Activated CD8-positive, alpha-beta memory T cell treated with anti-CD3 and anti-CD28 coated beads, Interleukin-2, amount 10 ng/mL, durations not matched to agents 7 days and 5 days (primary cell): Measurements from ENCODE around the gene PRDM16. TPM values are rescaled to one million over a fixed set of nuclear protein-coding genes. Genes with fewer than 3 reads are reported as not detected.
"Not testable (repeated sequence)": the region's sequence is repeated elsewhere in the genome, so short reads cannot be mapped to it uniquely, and the experiment has no call there.

Source experiments
- ATAC-seq: fragments of 150-1000 bp; cut with Tn5 transposase; one replicate; pipeline ENCODE4 v1.10.0; 2021; ENCODE audit warnings: moderate library complexity
- CTCF ChIA-PET: fragments of 350-600 bp; sonication (Branson Sonifier 250); formaldehyde crosslinking; loops from one replicate; lab custom pipeline; 2021; ENCODE audit warnings: antibody characterized with exemption; lab: Charles Lee
- DNase-seq: peaks from one replicate; pipeline ENCODE4 v3.0.0-alpha.2; 2020
- H3K27ac Mint-ChIP-seq: one replicate; pipeline ENCODE4 v1.8.0; 2021; ENCODE audit warnings: mild to moderate bottlenecking, mixed read lengths
- H3K27me3 Mint-ChIP-seq: one replicate; pipeline ENCODE4 v1.8.0; 2021; ENCODE audit warnings: mixed read lengths
- H3K36me3 Mint-ChIP-seq: one replicate; pipeline ENCODE4 v1.8.0; 2021; ENCODE audit warnings: mild to moderate bottlenecking, mixed read lengths
- H3K4me1 Mint-ChIP-seq: one replicate; pipeline ENCODE4 v1.8.0; 2021; ENCODE audit warnings: mixed read lengths
- H3K4me3 Mint-ChIP-seq: one replicate; pipeline ENCODE4 v1.8.0; 2021; ENCODE audit warnings: mild to moderate bottlenecking, moderate library complexity, mixed read lengths
- H3K9me3 Mint-ChIP-seq: one replicate; pipeline ENCODE4 v1.8.0; 2022; ENCODE audit warnings: low read depth, mixed read lengths
- total RNA-seq, 2 experiments: library from RNA; stranded (reverse); gene quantifications; one replicate each; pipeline ENCODE4 v1.2.3, GENCODE V29; 2021

The PRDM16 gene
- total RNA-seq, 2 experiments from 2014 or later = not detected

GRCh38 chr1:3082051-3082450 is 13.0 kb downstream of the PRDM16 start:
- CTCF ChIA-PET = no interaction called here
- DNase-seq = no peak
- H3K4me3 Mint-ChIP-seq = no peak overlapping the region

GRCh38 chr1:3082571-3083516 is 13.8 kb downstream of the PRDM16 start:
- CTCF ChIA-PET = no interaction called here
- H3K4me3 Mint-ChIP-seq = no peak overlapping the region
- DNase-seq = no peak
- H3K27me3 Mint-ChIP-seq = peaks cover 4% of the 10 kb centered on the region
- no peaks in the 10 kb centered on the region for H3K36me3 Mint-ChIP-seq
- ATAC-seq = no peak
- H3K4me1 Mint-ChIP-seq = no peaks in the 10 kb centered on the region
- no peak overlapping the region for H3K27ac Mint-ChIP-seq
- no peaks in the 10 kb centered on the region for H3K9me3 Mint-ChIP-seq

More at GRCh38 chr1:3082051-3082450, 13.0 kb downstream of the PRDM16 start:
- Mint-ChIP-seq H3K27me3 (peaks cover 4% of the 10 kb centered on the region), H3K4me1 (no peaks in the 10 kb centered on the region), H3K36me3 (no peaks in the 10 kb centered on the region), H3K9me3 (no peaks in the 10 kb centered on the region), H3K27ac (no peak overlapping the region)
- ATAC-seq = no peak

GRCh38 chr1:3084154-3084553 is 15.2 kb downstream of the PRDM16 start:
- H3K4me1 Mint-ChIP-seq = no peaks in the 10 kb centered on the region
- ATAC-seq (no peak), DNase-seq (no peak)
- no peaks in the 10 kb centered on the region for H3K9me3 Mint-ChIP-seq
- no peaks in the 10 kb centered on the region for H3K36me3 Mint-ChIP-seq
- H3K4me3 Mint-ChIP-seq = no peak overlapping the region
- no peak overlapping the region for H3K27ac Mint-ChIP-seq
- CTCF ChIA-PET = no interaction called here
- H3K27me3 Mint-ChIP-seq = peaks cover 1% of the 10 kb centered on the region

GRCh38 chr1:3084726-3085125 is 15.7 kb downstream of the PRDM16 start:
- no peaks in the 10 kb centered on the region for H3K4me1 Mint-ChIP-seq

GRCh38 chr1:3085721-3086120 is 16.7 kb downstream of the PRDM16 start:
- H3K4me1 Mint-ChIP-seq = no peaks in the 10 kb centered on the region
- H3K27me3 Mint-ChIP-seq = no peaks in the 10 kb centered on the region
- CTCF ChIA-PET = no interaction called here
- no peaks in the 10 kb centered on the region for H3K36me3 Mint-ChIP-seq
- H3K4me3 Mint-ChIP-seq = no peak overlapping the region
- ATAC-seq = no peak
- H3K27ac Mint-ChIP-seq = no peak overlapping the region
- DNase-seq = no peak
- H3K9me3 Mint-ChIP-seq = no peaks in the 10 kb centered on the region

More at GRCh38 chr1:3084726-3085125, 15.7 kb downstream of the PRDM16 start:
- no peak for DNase-seq
- CTCF ChIA-PET = no interaction called here
- Mint-ChIP-seq H3K36me3 (no peaks in the 10 kb centered on the region), H3K9me3 (no peaks in the 10 kb centered on the region), H3K27ac (no peak overlapping the region), H3K27me3 (no peaks in the 10 kb centered on the region), H3K4me3 (no peak overlapping the region)
- ATAC-seq = no peak

- H3K9me3 Mint-ChIP-seq = no peaks in the 10 kb centered on the region
- ATAC-seq = no peak
- H3K27ac Mint-ChIP-seq = no peak overlapping the region
- no peaks in the 10 kb centered on the region for H3K36me3 Mint-ChIP-seq
- no peak overlapping the region for H3K4me3 Mint-ChIP-seq
- no peak for DNase-seq
- H3K4me1 Mint-ChIP-seq = no peaks in the 10 kb centered on the region
- no peaks in the 10 kb centered on the region for H3K27me3 Mint-ChIP-seq
- CTCF ChIA-PET = no interaction called here
Measured at GRCh38 chr1:3086272-3086974, 17.4 kb downstream of the PRDM16 start.

GRCh38 chr1:3087049-3087448 is 18.0 kb downstream of the PRDM16 start:
- no peak for DNase-seq
- CTCF ChIA-PET = no interaction called here
- H3K27me3 Mint-ChIP-seq = no peaks in the 10 kb centered on the region
- H3K27ac Mint-ChIP-seq = no peak overlapping the region
- ATAC-seq = no peak
- H3K4me3 Mint-ChIP-seq = no peak overlapping the region
- H3K9me3 Mint-ChIP-seq = no peaks in the 10 kb centered on the region
- no peaks in the 10 kb centered on the region for H3K36me3 Mint-ChIP-seq
- no peaks in the 10 kb centered on the region for H3K4me1 Mint-ChIP-seq

- H3K36me3 Mint-ChIP-seq, H3K27ac Mint-ChIP-seq, H3K27me3 Mint-ChIP-seq, ATAC-seq, H3K9me3 Mint-ChIP-seq, DNase-seq, CTCF ChIA-PET, H3K4me1 Mint-ChIP-seq, H3K4me3 Mint-ChIP-seq: not testable (repeated sequence)
Measured at GRCh38 chr1:3087946-3088668, 19.1 kb downstream of the PRDM16 start.

GRCh38 chr1:3089490-3089889 is 20.5 kb downstream of the PRDM16 start:
- H3K36me3 Mint-ChIP-seq = no peaks in the 10 kb centered on the region
- H3K27ac Mint-ChIP-seq = no peak overlapping the region
- CTCF ChIA-PET = no interaction called here
- H3K9me3 Mint-ChIP-seq = no peaks in the 10 kb centered on the region
- no peak for DNase-seq
- ATAC-seq = no peak
- no peaks in the 10 kb centered on the region for H3K4me1 Mint-ChIP-seq
- H3K27me3 Mint-ChIP-seq = peaks cover 3% of the 10 kb centered on the region
- no peak overlapping the region for H3K4me3 Mint-ChIP-seq

GRCh38 chr1:3091334-3091733 is 22.3 kb downstream of the PRDM16 start:
- Mint-ChIP-seq H3K9me3 (no peaks in the 10 kb centered on the region), H3K4me1 (no peaks in the 10 kb centered on the region), H3K4me3 (no peak overlapping the region), H3K27ac (no peak overlapping the region), H3K36me3 (no peaks in the 10 kb centered on the region), H3K27me3 (peaks cover 3% of the 10 kb centered on the region)
- CTCF ChIA-PET = no interaction called here
- DNase-seq (no peak), ATAC-seq (no peak)

GRCh38 chr1:3092530-3092929 is 23.5 kb downstream of the PRDM16 start:
- Mint-ChIP-seq H3K9me3 (no peaks in the 10 kb centered on the region), H3K36me3 (no peaks in the 10 kb centered on the region), H3K27me3 (peaks cover 3% of the 10 kb centered on the region), H3K4me1 (no peaks in the 10 kb centered on the region), H3K4me3 (no peak overlapping the region), H3K27ac (no peak overlapping the region)
- ATAC-seq (no peak), DNase-seq (no peak)
- CTCF ChIA-PET = no interaction called here

- no peaks in the 10 kb centered on the region for H3K9me3 Mint-ChIP-seq
Measured at GRCh38 chr1:3093898-3094626, 25.1 kb downstream of the PRDM16 start.

More at GRCh38 chr1:3093898-3094626, 25.1 kb downstream of the PRDM16 start:
- H3K4me1 Mint-ChIP-seq = no peaks in the 10 kb centered on the region
- ATAC-seq (no peak), DNase-seq (no peak)
- peaks cover 3% of the 10 kb centered on the region for H3K27me3 Mint-ChIP-seq
- CTCF ChIA-PET = no interaction called here
- H3K4me3 Mint-ChIP-seq = no peak overlapping the region
- no peaks in the 10 kb centered on the region for H3K36me3 Mint-ChIP-seq
- no peak overlapping the region for H3K27ac Mint-ChIP-seq
